ENCODE data around the gene SLC6A19. TPM values are rescaled to one million over a fixed set of nuclear protein-coding genes. Genes with fewer than 3 reads are reported as not detected.
A peak's percentile ranks its signal among the peaks of the same experiment; 100 is the strongest.
"Not testable (repeated sequence)": the region's sequence is repeated elsewhere in the genome, so short reads cannot be mapped to it uniquely, and the experiment has no call there.

Gene SLC6A19
- total RNA-seq, 2 experiments from 2014 or later = not detected

GRCh38 chr5:1265026-1265425 lies 63.6 kb downstream of the SLC6A19 start:
- Mint-ChIP-seq H3K9me3 (no peaks in the 10 kb centered on the region), H3K4me1 (ENCODE audit: low read depth) (peaks cover 8% of the 10 kb centered on the region), H3K4me3 (no peak overlapping the region), H3K27me3 (no peaks in the 10 kb centered on the region), H3K36me3 (no peaks in the 10 kb centered on the region), H3K27ac (no peak overlapping the region)
- DNase-seq = no peak
- intact Hi-C loops (cut with micrococcal nuclease) = no loop called here
- ChIA-PET CTCF (no interaction called here), POLR2A (no interaction called here)

GRCh38 chr5:1265461-1266455 lies 64.4 kb downstream of the SLC6A19 start:
- intact Hi-C loops (cut with micrococcal nuclease) = no loop called here
- ChIA-PET POLR2A (no interaction called here), CTCF (interaction anchor here (1.4 kb wide), 1 partner anchor 114 kb away, joined by 5 read pairs; no protein-coding TSS in a partner anchor)
- H3K4me3 Mint-ChIP-seq = no peak overlapping the region
- no peaks in the 10 kb centered on the region for H3K36me3 Mint-ChIP-seq
- no peak for DNase-seq
- peaks cover 8% of the 10 kb centered on the region for H3K4me1 Mint-ChIP-seq (ENCODE audit: low read depth)
- no peak overlapping the region for H3K27ac Mint-ChIP-seq
- H3K9me3 Mint-ChIP-seq = no peaks in the 10 kb centered on the region
- H3K27me3 Mint-ChIP-seq = no peaks in the 10 kb centered on the region

- H3K4me3 Mint-ChIP-seq = no peak overlapping the region
- no peaks in the 10 kb centered on the region for H3K36me3 Mint-ChIP-seq
- peaks cover 8% of the 10 kb centered on the region for H3K4me1 Mint-ChIP-seq (ENCODE audit: low read depth)
- DNase-seq = no peak
- H3K27ac Mint-ChIP-seq = no peak overlapping the region
- CTCF ChIA-PET = interaction anchor here (1.4 kb wide), 1 partner anchor 113 kb away, joined by 5 read pairs; no protein-coding TSS in a partner anchor
- POLR2A ChIA-PET = no interaction called here
- intact Hi-C loops (cut with micrococcal nuclease) = no loop called here
- H3K9me3 Mint-ChIP-seq = no peaks in the 10 kb centered on the region
- H3K27me3 Mint-ChIP-seq = no peaks in the 10 kb centered on the region
These were observed 65.4 kb downstream of the SLC6A19 start for GRCh38 chr5:1266791-1267190.

- intact Hi-C loops (cut with micrococcal nuclease); H3K27ac Mint-ChIP-seq; H3K4me1 Mint-ChIP-seq (ENCODE audit: low read depth); POLR2A ChIA-PET; H3K36me3 Mint-ChIP-seq; H3K9me3 Mint-ChIP-seq; H3K27me3 Mint-ChIP-seq; DNase-seq; H3K4me3 Mint-ChIP-seq: not testable (repeated sequence)
- CTCF ChIA-PET = interaction anchor here (1.4 kb wide), 1 partner anchor 113 kb away, joined by 5 read pairs; no protein-coding TSS in a partner anchor
These were observed 66.1 kb downstream of the SLC6A19 start for GRCh38 chr5:1267464-1267863.

- intact Hi-C loops (cut with micrococcal nuclease) = no loop called here
- Mint-ChIP-seq H3K27ac (no peak overlapping the region), H3K27me3 (no peaks in the 10 kb centered on the region), H3K9me3 (no peaks in the 10 kb centered on the region), H3K4me1 (ENCODE audit: low read depth) (peaks cover 8% of the 10 kb centered on the region), H3K36me3 (no peaks in the 10 kb centered on the region), H3K4me3 (no peak overlapping the region)
- ChIA-PET POLR2A (no interaction called here), CTCF (no interaction called here)
- DNase-seq = no peak
These were observed 66.7 kb downstream of the SLC6A19 start for GRCh38 chr5:1268056-1268455.

- no peak overlapping the region for H3K4me3 Mint-ChIP-seq
- H3K27me3 Mint-ChIP-seq = no peaks in the 10 kb centered on the region
- peak; percentile 57 for DNase-seq
- peaks cover 8% of the 10 kb centered on the region for H3K4me1 Mint-ChIP-seq (ENCODE audit: low read depth)
- ChIA-PET POLR2A (no interaction called here), CTCF (no interaction called here)
- no peaks in the 10 kb centered on the region for H3K36me3 Mint-ChIP-seq
- no peak overlapping the region for H3K27ac Mint-ChIP-seq
- H3K9me3 Mint-ChIP-seq = no peaks in the 10 kb centered on the region
- intact Hi-C loops (cut with micrococcal nuclease) = no loop called here
These were observed 67.3 kb downstream of the SLC6A19 start for GRCh38 chr5:1268666-1269065.

- intact Hi-C loops (cut with micrococcal nuclease) = no loop called here
- no peaks in the 10 kb centered on the region for H3K27me3 Mint-ChIP-seq
- ChIA-PET POLR2A (no interaction called here), CTCF (no interaction called here)
- no peak for DNase-seq
- H3K27ac Mint-ChIP-seq = no peak overlapping the region
- no peaks in the 10 kb centered on the region for H3K9me3 Mint-ChIP-seq
- no peaks in the 10 kb centered on the region for H3K36me3 Mint-ChIP-seq
- peaks cover 8% of the 10 kb centered on the region for H3K4me1 Mint-ChIP-seq (ENCODE audit: low read depth)
- H3K4me3 Mint-ChIP-seq = no peak overlapping the region
These were observed 69.0 kb downstream of the SLC6A19 start for GRCh38 chr5:1270426-1270825.

- H3K4me1 Mint-ChIP-seq (ENCODE audit: low read depth) = peaks cover 8% of the 10 kb centered on the region
- no peaks in the 10 kb centered on the region for H3K9me3 Mint-ChIP-seq
- DNase-seq = no peak
- H3K27ac Mint-ChIP-seq = no peak overlapping the region
- no peaks in the 10 kb centered on the region for H3K27me3 Mint-ChIP-seq
- CTCF ChIA-PET = no interaction called here
- intact Hi-C loops (cut with micrococcal nuclease) = no loop called here
- H3K4me3 Mint-ChIP-seq = no peak overlapping the region
- H3K36me3 Mint-ChIP-seq = no peaks in the 10 kb centered on the region
- POLR2A ChIA-PET = interaction anchor here (0.6 kb wide), 1 partner anchor 199 kb away, joined by 3 read pairs; no protein-coding TSS in a partner anchor
These were observed 69.8 kb downstream of the SLC6A19 start for GRCh38 chr5:1270933-1271914.

- H3K4me3 Mint-ChIP-seq = no peak overlapping the region
- POLR2A ChIA-PET = no interaction called here
- CTCF ChIA-PET = no interaction called here
- H3K27ac Mint-ChIP-seq = no peak overlapping the region
- peaks cover 8% of the 10 kb centered on the region for H3K4me1 Mint-ChIP-seq (ENCODE audit: low read depth)
- H3K9me3 Mint-ChIP-seq = no peaks in the 10 kb centered on the region
- DNase-seq = no peak
- no peaks in the 10 kb centered on the region for H3K36me3 Mint-ChIP-seq
- H3K27me3 Mint-ChIP-seq = no peaks in the 10 kb centered on the region
- intact Hi-C loops (cut with micrococcal nuclease) = no loop called here
These were observed 70.8 kb downstream of the SLC6A19 start for GRCh38 chr5:1272201-1272600.

GRCh38 chr5:1273745-1274144 lies 72.3 kb downstream of the SLC6A19 start:
- intact Hi-C loops (cut with micrococcal nuclease) = no loop called here
- peaks cover 5% of the 10 kb centered on the region for H3K36me3 Mint-ChIP-seq
- H3K9me3 Mint-ChIP-seq = no peaks in the 10 kb centered on the region
- peaks cover 4% of the 10 kb centered on the region for H3K4me1 Mint-ChIP-seq (ENCODE audit: low read depth)
- ChIA-PET CTCF (no interaction called here), POLR2A (no interaction called here)
- no peak overlapping the region for H3K4me3 Mint-ChIP-seq
- no peaks in the 10 kb centered on the region for H3K27me3 Mint-ChIP-seq
- DNase-seq = no peak
- H3K27ac Mint-ChIP-seq = no peak overlapping the region

GRCh38 chr5:1274471-1274870 lies 73.1 kb downstream of the SLC6A19 start:
- H3K27ac Mint-ChIP-seq = no peak overlapping the region
- H3K36me3 Mint-ChIP-seq = peaks cover 5% of the 10 kb centered on the region
- no peak for DNase-seq
- CTCF ChIA-PET = no interaction called here
- H3K4me1 Mint-ChIP-seq (ENCODE audit: low read depth) = no peaks in the 10 kb centered on the region
- no peaks in the 10 kb centered on the region for H3K9me3 Mint-ChIP-seq
- no peak overlapping the region for H3K4me3 Mint-ChIP-seq
- intact Hi-C loops (cut with micrococcal nuclease) = no loop called here
- POLR2A ChIA-PET = no interaction called here
- H3K27me3 Mint-ChIP-seq = no peaks in the 10 kb centered on the region

Measured in activated CD4-positive, alpha-beta memory T cell treated with anti-CD3 and anti-CD28 coated beads for 36 hours (primary cell).